A549 (cell line): ENCODE results near the gene C9orf78.

ENCODE experiments used
- CBX2 ChIP-seq: fragments of 200-600 bp; sonication (generic); IDR thresholded peaks from 2 replicates; pipeline ENCODE4 v1.6.1; 2016; ENCODE audit warnings: low read depth, mild to moderate bottlenecking, borderline replicate concordance
- CHD4 ChIP-seq: fragments of 200-600 bp; sonication (generic); IDR thresholded peaks from 2 replicates; pipeline ENCODE4 v1.6.1; 2016; ENCODE audit warnings: antibody characterized with exemption, mild to moderate bottlenecking, borderline replicate concordance
- E2F6 ChIP-seq: IDR thresholded peaks from 2 replicates; pipeline ENCODE4 v1.6.1; 2012; ENCODE audit warnings: low read depth, borderline replicate concordance
- EP300 ChIP-seq, 2 experiments: fragments of >200 bp; sonication (Bioruptor Twin); formaldehyde crosslinking; IDR thresholded peaks; 2 replicates in 1 of 2; 3 replicates in 1 of 2; pipeline ENCODE4 v1.6.1; 2016 to 2017
- JUNB ChIP-seq: fragments of >200 bp; sonication (Bioruptor Twin); formaldehyde crosslinking; IDR thresholded peaks from 2 replicates; pipeline ENCODE4 v1.6.1; 2016
- MYC ChIP-seq: IDR thresholded peaks from 2 replicates; pipeline ENCODE4 v1.6.1; 2012; ENCODE audit warnings: mild to moderate bottlenecking, inconsistent platforms, low read length, improper control_type of control experiment, borderline replicate concordance
- NR3C1 ChIP-seq: fragments of >200 bp; sonication (Bioruptor Twin); formaldehyde crosslinking; IDR thresholded peaks from 3 replicates; pipeline ENCODE4 v1.6.1; 2017
- RAD21 ChIP-seq, 2 experiments: fragments of >200 bp in 1 of 2; sonication (Bioruptor Twin) in 1 of 2; formaldehyde crosslinking in 1 of 2; IDR thresholded peaks in 1 of 2; conservative IDR thresholded peaks in 1 of 2; 2 replicates in 1 of 2; 3 replicates in 1 of 2; pipeline ENCODE4 v1.6.1; 2012 to 2018; ENCODE audit warnings: inconsistent platforms in 1 of 2
- SREBF2 ChIP-seq: fragments of 450-650 bp; IDR thresholded peaks from 2 replicates; pipeline ENCODE4 v1.6.1; 2014; ENCODE audit warnings: mild to moderate bottlenecking, moderate library complexity
- TP53 ChIP-seq: fragments of 250-450 bp; sonication (Bioruptor Pico); IDR thresholded peaks from 2 replicates; pipeline ENCODE4 v1.5.0; 2021; ENCODE audit warnings: mild to moderate bottlenecking, moderate library complexity
- TF ChIP-seq, protein P1 (sequence below): IDR thresholded peaks from 2 replicates; pipeline ENCODE4 v1.6.1; 2012
- TF ChIP-seq, protein P2 (sequence below): fragments of >200 bp; sonication (Bioruptor Twin); formaldehyde crosslinking; IDR thresholded peaks from 3 replicates; pipeline ENCODE4 v1.5.1; 2016

DNA sequence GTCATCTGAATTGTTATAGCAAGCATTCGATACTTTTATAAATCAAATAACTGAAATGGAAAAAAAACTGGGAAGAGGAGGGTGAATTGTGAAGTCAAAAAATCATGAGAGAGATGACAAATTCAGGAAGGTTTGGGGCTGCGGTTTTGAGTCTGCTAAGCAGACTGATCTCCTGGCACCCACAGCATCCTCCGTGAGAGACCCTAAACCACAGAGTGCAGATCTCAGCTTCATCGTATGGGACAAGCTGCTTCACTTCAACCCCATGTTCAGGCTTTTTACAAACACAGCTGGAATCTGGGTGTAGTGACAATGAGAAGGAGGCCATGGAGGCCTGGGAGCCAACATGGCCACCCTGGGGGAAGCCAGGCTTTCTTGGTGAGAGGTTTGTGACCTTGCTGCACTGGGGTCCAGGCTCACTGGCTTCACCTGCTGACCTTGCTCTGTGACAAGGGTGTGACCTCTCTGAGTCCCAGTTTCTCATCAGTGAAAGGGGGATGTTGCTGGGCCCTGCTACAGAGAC is 19.6 kb upstream of the C9orf78 start:
- TF ChIP-seq CBX2: no peak
- TF ChIP-seq, protein P1, sequence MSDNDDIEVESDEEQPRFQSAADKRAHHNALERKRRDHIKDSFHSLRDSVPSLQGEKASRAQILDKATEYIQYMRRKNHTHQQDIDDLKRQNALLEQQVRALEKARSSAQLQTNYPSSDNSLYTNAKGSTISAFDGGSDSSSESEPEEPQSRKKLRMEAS: no peak
- no peak for TF ChIP-seq NR3C1
- no peak for TF ChIP-seq RAD21 (conservative IDR thresholded peaks at IDR 0.05 in 1 of 2, IDR thresholded peaks at IDR 0.05 in 1 of 2)
- TF ChIP-seq, protein P2, sequence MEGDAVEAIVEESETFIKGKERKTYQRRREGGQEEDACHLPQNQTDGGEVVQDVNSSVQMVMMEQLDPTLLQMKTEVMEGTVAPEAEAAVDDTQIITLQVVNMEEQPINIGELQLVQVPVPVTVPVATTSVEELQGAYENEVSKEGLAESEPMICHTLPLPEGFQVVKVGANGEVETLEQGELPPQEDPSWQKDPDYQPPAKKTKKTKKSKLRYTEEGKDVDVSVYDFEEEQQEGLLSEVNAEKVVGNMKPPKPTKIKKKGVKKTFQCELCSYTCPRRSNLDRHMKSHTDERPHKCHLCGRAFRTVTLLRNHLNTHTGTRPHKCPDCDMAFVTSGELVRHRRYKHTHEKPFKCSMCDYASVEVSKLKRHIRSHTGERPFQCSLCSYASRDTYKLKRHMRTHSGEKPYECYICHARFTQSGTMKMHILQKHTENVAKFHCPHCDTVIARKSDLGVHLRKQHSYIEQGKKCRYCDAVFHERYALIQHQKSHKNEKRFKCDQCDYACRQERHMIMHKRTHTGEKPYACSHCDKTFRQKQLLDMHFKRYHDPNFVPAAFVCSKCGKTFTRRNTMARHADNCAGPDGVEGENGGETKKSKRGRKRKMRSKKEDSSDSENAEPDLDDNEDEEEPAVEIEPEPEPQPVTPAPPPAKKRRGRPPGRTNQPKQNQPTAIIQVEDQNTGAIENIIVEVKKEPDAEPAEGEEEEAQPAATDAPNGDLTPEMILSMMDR: no peak
- no peak for TF ChIP-seq MYC
- TF ChIP-seq JUNB: no peak
- no peak for TF ChIP-seq EP300 (IDR thresholded peaks at IDR 0.05)
- no peak for TF ChIP-seq TP53 (CRISPR knock-in tag)
- TF ChIP-seq CHD4: no peak
- no peak for TF ChIP-seq SREBF2
- no peak for TF ChIP-seq E2F6
